SHP77 treated with DMSO at 0.1 percent for 48 hours (cell line): Measurements from ENCODE around the gene MUC2.

Experiments used
- DNase-seq: peaks from one replicate; lab custom pipeline; 2025; lab: John Stamatoyannopoulos, UW

MUC2 gene

GRCh38 chr11:1121813-1122663 is 47.4 kb downstream of the MUC2 start:
- DNase-seq = no peak

DNA sequence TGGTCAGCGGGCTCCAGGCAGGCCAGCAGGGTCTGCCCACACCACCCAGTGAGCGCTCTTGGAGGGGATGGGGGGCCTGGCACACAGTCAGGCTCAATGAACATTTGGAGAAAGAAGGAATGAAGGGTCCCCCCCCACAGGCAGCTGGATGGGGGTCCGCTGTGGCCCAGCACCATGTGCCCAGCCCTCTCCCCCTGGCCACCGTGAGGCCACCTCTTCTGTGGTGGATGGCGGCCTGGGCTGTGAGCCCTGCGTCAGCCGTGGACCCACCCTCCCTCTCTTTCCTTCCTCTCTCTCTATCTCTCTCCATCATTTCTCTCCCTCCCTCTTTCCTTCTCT is 48.0 kb downstream of the MUC2 start:
- no peak for DNase-seq

DNA sequence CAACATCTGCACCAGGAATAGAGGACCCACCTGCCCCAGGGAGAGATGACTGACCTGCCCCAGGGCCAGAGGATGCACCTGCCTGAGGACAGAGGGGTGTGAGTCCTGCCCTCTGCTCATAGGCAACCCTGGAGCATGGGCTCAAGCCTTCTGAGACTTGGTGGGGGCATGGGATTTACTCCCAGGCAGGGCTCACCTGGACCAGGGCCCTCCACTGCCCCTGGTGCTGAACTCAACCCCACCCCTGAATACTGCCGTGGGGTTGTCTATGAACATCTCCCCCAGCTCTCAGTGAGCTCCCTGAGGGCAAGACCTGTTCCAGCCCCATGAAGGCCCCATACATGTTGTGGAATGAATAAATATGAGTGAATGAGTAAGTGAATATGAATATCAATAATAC is 49.3 kb downstream of the MUC2 start:
- DNase-seq = no peak
